Measurements from ENCODE around the gene FHL5. TPM values are rescaled to one million over a fixed set of nuclear protein-coding genes. Genes with fewer than 3 reads are reported as not detected.

FHL5 gene, protein sequence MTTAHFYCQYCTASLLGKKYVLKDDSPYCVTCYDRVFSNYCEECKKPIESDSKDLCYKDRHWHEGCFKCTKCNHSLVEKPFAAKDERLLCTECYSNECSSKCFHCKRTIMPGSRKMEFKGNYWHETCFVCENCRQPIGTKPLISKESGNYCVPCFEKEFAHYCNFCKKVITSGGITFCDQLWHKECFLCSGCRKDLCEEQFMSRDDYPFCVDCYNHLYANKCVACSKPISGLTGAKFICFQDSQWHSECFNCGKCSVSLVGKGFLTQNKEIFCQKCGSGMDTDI
- total RNA-seq (2022; extraction: Qiagen RNA extraction) = not detected in 5 replicates

DNA sequence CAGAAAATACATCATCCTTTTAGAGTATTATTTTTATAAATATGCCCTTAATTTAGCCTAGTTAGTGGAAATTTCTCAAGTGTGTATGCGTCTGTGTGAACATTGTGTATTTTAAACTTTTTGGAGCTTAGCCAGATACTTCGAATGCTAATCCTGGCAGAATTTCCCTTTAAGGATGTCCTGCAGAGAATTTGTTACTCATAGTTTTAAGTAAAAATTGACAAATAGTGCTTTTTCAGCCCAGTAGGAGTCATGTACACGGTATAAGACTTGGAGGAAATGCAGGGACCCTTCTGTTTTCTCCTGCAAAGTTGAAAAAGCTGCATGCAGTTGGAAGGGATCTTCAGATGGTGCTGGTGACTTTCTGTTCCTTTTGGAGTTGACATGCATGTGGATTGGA, at the start of gene FHL5:
TSS of gene FHL5 (plus strand) at position 243 of the 400 bp plus-strand sequence. CDS start 40,486 bp downstream, outside the sequence.

DNA sequence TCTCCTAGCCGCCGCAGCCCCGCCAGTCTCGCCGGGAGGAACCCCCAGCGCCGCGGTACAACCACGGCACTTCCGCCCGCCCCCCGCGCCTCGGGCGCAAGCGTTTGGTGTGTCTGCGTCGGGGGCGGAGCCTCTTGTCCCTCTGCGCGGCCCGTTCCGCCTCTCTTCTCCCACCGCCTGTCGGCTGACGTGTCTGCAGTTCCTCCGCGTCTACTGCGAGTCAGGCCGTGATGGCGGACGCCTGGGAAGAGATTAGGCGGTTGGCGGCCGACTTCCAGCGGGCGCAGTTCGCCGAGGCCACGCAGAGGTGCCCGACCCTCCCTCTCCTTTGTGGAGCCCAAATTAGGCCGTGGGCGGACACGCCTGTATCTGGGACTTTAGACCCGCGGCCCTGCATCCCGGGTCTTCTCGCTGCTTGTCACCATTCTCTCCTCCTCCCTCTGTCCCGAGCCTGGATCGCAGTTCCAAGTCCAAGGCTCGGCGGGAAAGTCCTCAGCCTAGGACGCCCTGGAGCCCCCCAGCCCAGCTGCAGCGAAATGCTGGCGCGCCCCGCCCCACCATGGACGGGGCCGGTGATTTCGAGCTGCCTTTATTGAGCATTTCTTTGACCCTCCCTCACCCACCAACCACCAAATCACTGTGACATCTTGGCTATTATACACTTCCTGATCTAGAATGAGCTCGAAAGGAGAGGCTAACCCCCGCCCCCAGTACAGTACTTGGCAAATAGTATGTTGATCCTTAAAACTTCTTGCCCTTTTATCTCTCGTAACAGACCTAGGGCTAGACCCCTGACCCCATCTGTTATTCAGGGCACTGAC, 41.1 kb upstream of the FHL5 start, which contains the start of gene UFL1:
TSS of gene UFL1 (plus strand) at position 163 of the 821 bp plus-strand sequence. CDS start at position 231, 68 bp downstream.

Other genes starting within 250 kb of the FHL5 start
- gene UFL1, start 41.3 kb upstream of the FHL5 start, total RNA-seq (2022; extraction: Qiagen RNA extraction) = 6.5 to 11.4 TPM (median 8.4 TPM) in 5 replicates

Measured in A549 treated with Hydrocortisone at 1 μM for 4 hours (cell line).